Measurements from ENCODE around the gene SLC4A11. TPM values are rescaled to one million over a fixed set of nuclear protein-coding genes. Genes with fewer than 3 reads are reported as not detected.

Gene SLC4A11
- total and polyA plus RNA-seq, 11 donors = 0.08 to 1.0 (median 0.22) TPM; not detected in 1

- no peak for TF ChIP-seq POLR2A (IDR thresholded peaks at IDR 0.05)
- TF ChIP-seq, protein P1, sequence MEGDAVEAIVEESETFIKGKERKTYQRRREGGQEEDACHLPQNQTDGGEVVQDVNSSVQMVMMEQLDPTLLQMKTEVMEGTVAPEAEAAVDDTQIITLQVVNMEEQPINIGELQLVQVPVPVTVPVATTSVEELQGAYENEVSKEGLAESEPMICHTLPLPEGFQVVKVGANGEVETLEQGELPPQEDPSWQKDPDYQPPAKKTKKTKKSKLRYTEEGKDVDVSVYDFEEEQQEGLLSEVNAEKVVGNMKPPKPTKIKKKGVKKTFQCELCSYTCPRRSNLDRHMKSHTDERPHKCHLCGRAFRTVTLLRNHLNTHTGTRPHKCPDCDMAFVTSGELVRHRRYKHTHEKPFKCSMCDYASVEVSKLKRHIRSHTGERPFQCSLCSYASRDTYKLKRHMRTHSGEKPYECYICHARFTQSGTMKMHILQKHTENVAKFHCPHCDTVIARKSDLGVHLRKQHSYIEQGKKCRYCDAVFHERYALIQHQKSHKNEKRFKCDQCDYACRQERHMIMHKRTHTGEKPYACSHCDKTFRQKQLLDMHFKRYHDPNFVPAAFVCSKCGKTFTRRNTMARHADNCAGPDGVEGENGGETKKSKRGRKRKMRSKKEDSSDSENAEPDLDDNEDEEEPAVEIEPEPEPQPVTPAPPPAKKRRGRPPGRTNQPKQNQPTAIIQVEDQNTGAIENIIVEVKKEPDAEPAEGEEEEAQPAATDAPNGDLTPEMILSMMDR (IDR thresholded peaks at IDR 0.05) = no peak
- peaks cover 0 to 100% (median 95%) of the 10 kb centered on the region in 9 donors for H3K36me3 ChIP-seq
- no peak overlapping the region for H3K27ac ChIP-seq
- 74 to 84% (median 82%) methylated on average over 2 of the region's 2 CpGs for WGBS, 4 donors
- no peak for DNase-seq
- no peaks in the 10 kb centered on the region for H3K9me3 ChIP-seq
- H3K27me3 ChIP-seq = no peaks in the 10 kb centered on the region
- ATAC-seq = peak in 1 of 4 donors; percentile 23
- peaks cover 0 to 14% (median 0%) of the 10 kb centered on the region in 12 donors for H3K4me1 ChIP-seq
- no peak overlapping the region for H3K4me3 ChIP-seq
- intact Hi-C loops (cut with DNase I) = loop anchor here in 2 of 10 donors (10.0 kb wide), 2 partner anchors 51 to 161 kb away; no protein-coding TSS in a partner anchor
Observed at GRCh38 chr20:3275966-3276679, 37.1 kb upstream of the SLC4A11 start.

GRCh38 chr20:3275064-3275935 is 36.3 kb upstream of the SLC4A11 start:
- no peak overlapping the region for H3K27ac ChIP-seq
- peaks cover 0 to 14% (median 0%) of the 10 kb centered on the region in 12 donors for H3K4me1 ChIP-seq
- H3K36me3 ChIP-seq = peaks cover 0 to 100% (median 95%) of the 10 kb centered on the region in 9 donors
- ATAC-seq (peak in 2 of 4 donors; percentile 36 to 40), DNase-seq (no peak)
- intact Hi-C loops (cut with DNase I) = loop anchor here in 2 of 10 donors (10.0 kb wide), 2 partner anchors 50 to 160 kb away; no protein-coding TSS in a partner anchor
- H3K9me3 ChIP-seq = no peaks in the 10 kb centered on the region
- no peak overlapping the region for H3K4me3 ChIP-seq
- WGBS, 4 donors = 69 to 89% (median 82%) methylated on average over 4 to 5 of the region's 5 CpGs
- no peaks in the 10 kb centered on the region for H3K27me3 ChIP-seq
- no peak for TF ChIP-seq POLR2A (IDR thresholded peaks at IDR 0.05)
- TF ChIP-seq, protein P1 (IDR thresholded peaks at IDR 0.05) = no peak

- H3K4me3 ChIP-seq = no peak overlapping the region
- H3K9me3 ChIP-seq = no peaks in the 10 kb centered on the region
- no peak overlapping the region for H3K27ac ChIP-seq
- peaks cover 0 to 100% (median 95%) of the 10 kb centered on the region in 9 donors for H3K36me3 ChIP-seq
- ATAC-seq = no peak
- intact Hi-C loops (cut with DNase I) = loop anchor here in 2 of 10 donors (10.0 kb wide), 2 partner anchors 49 to 159 kb away; no protein-coding TSS in a partner anchor
- 89 to 97% (median 95%) methylated on average over 4 of the region's 4 CpGs for WGBS, 4 donors
- TF ChIP-seq POLR2A (IDR thresholded peaks at IDR 0.05) = no peak
- TF ChIP-seq, protein P1 (IDR thresholded peaks at IDR 0.05) = no peak
- no peak for DNase-seq
- no peaks in the 10 kb centered on the region for H3K27me3 ChIP-seq
- peaks cover 0 to 14% (median 0%) of the 10 kb centered on the region in 12 donors for H3K4me1 ChIP-seq
Observed at GRCh38 chr20:3273371-3273770, 34.4 kb upstream of the SLC4A11 start.
